Activated CD4-positive, alpha-beta memory T cell treated with anti-CD3 and anti-CD28 coated beads, Interleukin-2, amount 10 ng/mL, durations not matched to agents 7 days and 5 days (primary cell): ENCODE data around the gene BBS12. TPM values are rescaled to one million over a fixed set of nuclear protein-coding genes. Genes with fewer than 3 reads are reported as not detected.
A peak's percentile ranks its signal among the peaks of the same experiment; 100 is the strongest.

ENCODE experiments used
- CTCF ChIA-PET: fragments of 350-600 bp; sonication (Branson Sonifier 250); formaldehyde crosslinking; loops from one replicate; lab custom pipeline; 2021; ENCODE audit warnings: antibody characterized with exemption, inconsistent platforms; lab: Charles Lee
- POLR2A ChIA-PET: fragments of 350-600 bp; sonication (Branson Sonifier 250); formaldehyde crosslinking; loops from one replicate; lab custom pipeline; 2021; ENCODE audit warnings: antibody characterized with exemption; lab: Charles Lee
- DNase-seq: peaks from one replicate; pipeline ENCODE4 v3.0.0-alpha.2; 2020
- H3K27ac Mint-ChIP-seq: one replicate; pipeline ENCODE4 v1.8.0; 2021; ENCODE audit warnings: mild to moderate bottlenecking, mixed read lengths
- H3K27me3 Mint-ChIP-seq: one replicate; pipeline ENCODE4 v1.8.0; 2021; ENCODE audit warnings: mixed read lengths
- H3K36me3 Mint-ChIP-seq: one replicate; pipeline ENCODE4 v1.8.0; 2021; ENCODE audit warnings: low read depth, mixed read lengths
- H3K4me1 Mint-ChIP-seq: one replicate; pipeline ENCODE4 v1.8.0; 2021; ENCODE audit warnings: mixed read lengths
- H3K4me3 Mint-ChIP-seq: one replicate; pipeline ENCODE4 v1.8.0; 2021; ENCODE audit warnings: mild to moderate bottlenecking, mixed read lengths
- H3K9me3 Mint-ChIP-seq: one replicate; pipeline ENCODE4 v1.8.0; 2021; ENCODE audit warnings: mixed read lengths
- total RNA-seq, 2 experiments: library from RNA; stranded (reverse); gene quantifications; one replicate each; pipeline ENCODE4 v1.2.3, GENCODE V29; 2021

Gene BBS12
- total RNA-seq, 2 experiments from 2014 or later: 3.7 to 5.0 TPM

DNA sequence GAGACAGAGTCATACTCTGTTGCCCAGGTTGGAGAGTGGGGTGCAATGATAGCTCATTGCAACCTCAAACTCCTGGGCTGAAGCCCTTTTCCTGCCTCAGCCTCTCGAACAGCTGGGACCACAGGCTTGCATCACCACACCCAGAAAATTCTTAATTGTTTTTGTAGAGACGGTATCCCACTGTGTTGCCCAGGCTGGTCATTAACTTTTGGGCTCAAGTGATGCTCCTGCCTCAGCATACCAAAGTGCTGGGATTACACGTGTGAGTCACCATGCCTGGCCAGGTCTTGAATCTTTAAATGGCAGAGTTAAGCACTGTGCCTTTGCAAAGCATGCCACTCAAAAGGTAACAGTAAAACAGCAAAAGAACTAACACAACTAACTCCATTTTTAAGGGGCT lies 28.6 kb upstream of the BBS12 start:
- Mint-ChIP-seq H3K9me3 (no peaks in the 10 kb centered on the region), H3K27ac (no peak overlapping the region), H3K4me3 (no peak overlapping the region), H3K36me3 (peaks cover 7% of the 10 kb centered on the region), H3K27me3 (peaks cover 4% of the 10 kb centered on the region), H3K4me1 (peaks cover 57% of the 10 kb centered on the region)
- POLR2A ChIA-PET: no interaction called here
- no peak for DNase-seq
- CTCF ChIA-PET: interaction anchor here (1.8 to 2.8 kb wide), 2 partner anchors 14 to 28 kb away, joined by 5 to 8 read pairs; partner anchors contain the start of gene BBS12

DNA sequence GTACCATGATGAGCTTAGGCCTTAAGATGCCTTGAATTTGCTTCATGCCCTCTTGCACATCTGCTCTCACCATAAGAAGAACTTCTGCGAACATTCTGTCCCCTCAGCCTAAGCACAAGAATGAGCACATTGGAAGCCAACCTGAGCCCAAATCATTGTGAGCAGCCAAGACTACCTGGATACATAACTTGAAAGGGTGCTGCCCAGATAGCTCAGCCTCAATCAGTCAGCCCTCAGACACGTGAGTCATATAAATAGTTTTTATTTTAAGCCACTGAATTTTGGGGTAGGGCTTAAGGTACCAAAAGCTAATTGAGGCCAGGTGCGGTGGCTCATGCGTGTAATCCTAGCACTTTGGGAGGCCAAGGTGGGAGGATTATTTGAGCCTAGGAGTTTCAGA lies 27.5 kb upstream of the BBS12 start:
- ChIA-PET POLR2A (interaction anchor here (0.7 kb wide), 1 partner anchor 47 kb away, joined by 3 read pairs; no protein-coding TSS in a partner anchor), CTCF (interaction anchor here (1.8 to 2.8 kb wide), 2 partner anchors 13 to 27 kb away, joined by 5 to 8 read pairs; partner anchors contain the start of gene BBS12)
- Mint-ChIP-seq H3K27ac (peak overlapping the region; percentile 41), H3K9me3 (no peaks in the 10 kb centered on the region), H3K27me3 (peaks cover 4% of the 10 kb centered on the region), H3K36me3 (peaks cover 7% of the 10 kb centered on the region), H3K4me3 (no peak overlapping the region), H3K4me1 (peaks cover 57% of the 10 kb centered on the region)
- DNase-seq: no peak

DNA sequence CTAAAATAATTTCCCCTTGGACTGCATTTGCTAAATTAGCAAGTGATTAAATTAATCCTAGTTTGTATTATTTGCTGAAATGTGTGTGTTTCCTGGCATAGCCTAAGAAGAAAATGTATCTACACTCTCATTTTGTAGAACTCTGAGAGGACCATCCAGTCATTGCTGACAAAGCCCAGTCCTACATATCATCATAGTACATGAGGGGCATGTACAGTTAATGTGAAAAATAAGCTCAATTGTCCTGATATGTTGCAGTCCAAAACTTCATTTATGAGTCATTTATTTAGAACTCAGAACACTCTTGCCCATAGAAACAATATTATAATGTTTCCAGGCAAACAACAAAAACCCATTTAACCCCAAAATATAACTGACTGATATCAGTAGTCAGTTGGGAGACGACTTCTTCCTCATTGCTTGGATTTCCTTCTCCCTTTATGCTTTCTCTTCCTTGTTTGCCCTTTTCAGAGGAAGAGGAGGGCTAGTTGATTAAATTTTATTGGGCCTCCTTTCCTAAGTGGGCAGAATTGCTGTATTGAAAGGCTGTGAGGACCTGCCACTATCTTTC lies 26.9 kb upstream of the BBS12 start:
- peaks cover 60% of the 10 kb centered on the region for H3K4me1 Mint-ChIP-seq
- CTCF ChIA-PET: interaction anchor here (1.8 to 2.8 kb wide), 2 partner anchors 12 to 26 kb away, joined by 5 to 8 read pairs; partner anchors contain the start of gene BBS12
- no peaks in the 10 kb centered on the region for H3K9me3 Mint-ChIP-seq
- DNase-seq: no peak
- peak overlapping the region; percentile 66 for H3K27ac Mint-ChIP-seq
- H3K4me3 Mint-ChIP-seq: peak overlapping the region; percentile 8
- peaks cover 5% of the 10 kb centered on the region for H3K27me3 Mint-ChIP-seq
- H3K36me3 Mint-ChIP-seq: peaks cover 7% of the 10 kb centered on the region
- POLR2A ChIA-PET: no interaction called here

DNA sequence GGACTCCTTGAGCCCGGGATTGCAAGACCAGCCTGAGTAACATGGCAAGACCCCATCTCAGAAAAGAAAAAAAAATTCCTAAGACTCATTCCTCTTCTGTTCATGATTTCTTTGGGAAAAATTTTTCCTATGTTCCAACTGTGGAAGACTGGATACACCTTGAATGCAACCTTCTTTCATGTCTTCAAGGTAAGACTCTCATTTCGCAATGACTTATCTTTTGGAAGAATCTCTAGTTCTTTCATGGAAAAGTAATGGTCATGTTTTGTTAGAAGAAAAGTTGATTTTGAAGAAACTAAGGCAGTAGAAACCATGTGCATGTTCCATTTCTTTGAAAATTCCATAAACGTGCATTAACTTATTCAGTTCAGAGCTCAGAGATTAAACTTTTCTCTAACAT lies 26.0 kb upstream of the BBS12 start:
- Mint-ChIP-seq H3K9me3 (no peaks in the 10 kb centered on the region), H3K4me1 (peaks cover 59% of the 10 kb centered on the region), H3K27me3 (peaks cover 5% of the 10 kb centered on the region), H3K36me3 (peaks cover 7% of the 10 kb centered on the region), H3K27ac (peak overlapping the region; percentile 66), H3K4me3 (no peak overlapping the region)
- ChIA-PET CTCF (no interaction called here), POLR2A (no interaction called here)
- no peak for DNase-seq

- Mint-ChIP-seq H3K36me3 (peaks cover 7% of the 10 kb centered on the region), H3K4me3 (no peak overlapping the region), H3K27me3 (peaks cover 5% of the 10 kb centered on the region), H3K9me3 (no peaks in the 10 kb centered on the region), H3K4me1 (peaks cover 62% of the 10 kb centered on the region), H3K27ac (peak overlapping the region; percentile 71)
- ChIA-PET CTCF (interaction anchor here (0.9 kb wide), 1 partner anchor 91 kb away, joined by 4 read pairs; no protein-coding TSS in a partner anchor), POLR2A (interaction anchor here (0.7 kb wide), 1 partner anchor 11 kb away, joined by 3 read pairs; no protein-coding TSS in a partner anchor)
- no peak for DNase-seq
Measured at GRCh38 chr4:122707497-122707896, 25.0 kb upstream of the BBS12 start.

DNA sequence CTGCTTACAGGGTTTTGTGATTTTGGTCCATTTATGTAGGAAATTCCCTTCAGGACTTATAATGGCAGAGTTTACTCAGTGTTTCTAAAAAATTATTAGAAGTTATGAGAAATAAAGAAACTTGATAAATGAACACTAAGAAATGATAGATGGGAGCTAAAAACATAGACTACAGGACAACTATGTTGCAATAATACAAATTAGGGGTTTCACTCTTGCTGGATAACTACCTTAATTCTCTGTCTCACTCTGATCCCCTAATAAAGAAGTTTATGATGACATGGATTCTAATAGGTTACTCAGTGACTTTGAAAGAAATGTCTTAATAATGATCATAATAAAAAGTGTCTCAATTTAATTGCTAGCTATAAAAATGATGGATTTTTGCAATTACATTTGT lies 23.3 kb upstream of the BBS12 start:
- H3K27me3 Mint-ChIP-seq: peaks cover 5% of the 10 kb centered on the region
- H3K9me3 Mint-ChIP-seq: no peaks in the 10 kb centered on the region
- peaks cover 7% of the 10 kb centered on the region for H3K36me3 Mint-ChIP-seq
- DNase-seq: no peak
- ChIA-PET POLR2A (no interaction called here), CTCF (interaction anchor here (1.5 to 1.8 kb wide), 2 partner anchors 49 to 106 kb away, joined by 4 to 6 read pairs; no protein-coding TSS in a partner anchor)
- peaks cover 64% of the 10 kb centered on the region for H3K4me1 Mint-ChIP-seq
- no peak overlapping the region for H3K4me3 Mint-ChIP-seq
- no peak overlapping the region for H3K27ac Mint-ChIP-seq

GRCh38 chr4:122710434-122711308 lies 21.8 kb upstream of the BBS12 start:
- Mint-ChIP-seq H3K27ac (peak overlapping the region; percentile 51), H3K9me3 (no peaks in the 10 kb centered on the region), H3K27me3 (peaks cover 5% of the 10 kb centered on the region), H3K4me3 (peak overlapping the region; percentile 40), H3K4me1 (peaks cover 60% of the 10 kb centered on the region), H3K36me3 (no peaks in the 10 kb centered on the region)
- ChIA-PET POLR2A (interaction anchor here (1.1 kb wide), 2 partner anchors 50 to 53 kb away, joined by 3 read pairs; no protein-coding TSS in a partner anchor), CTCF (interaction anchor here (0.7 to 2.5 kb wide), 2 partner anchors 110 to 132 kb away, joined by 3 to 7 read pairs; no protein-coding TSS in a partner anchor)
- DNase-seq: no peak

GRCh38 chr4:122711919-122712318 lies 20.6 kb upstream of the BBS12 start:
- Mint-ChIP-seq H3K4me3 (no peak overlapping the region), H3K27me3 (peaks cover 5% of the 10 kb centered on the region), H3K27ac (no peak overlapping the region), H3K4me1 (peaks cover 55% of the 10 kb centered on the region), H3K36me3 (no peaks in the 10 kb centered on the region), H3K9me3 (no peaks in the 10 kb centered on the region)
- ChIA-PET CTCF (interaction anchor here (2.5 kb wide), 1 partner anchor 133 kb away, joined by 7 read pairs; no protein-coding TSS in a partner anchor), POLR2A (interaction anchor here (1.1 kb wide), 2 partner anchors 51 to 55 kb away, joined by 3 read pairs; no protein-coding TSS in a partner anchor)
- no peak for DNase-seq

- Mint-ChIP-seq H3K9me3 (no peaks in the 10 kb centered on the region), H3K4me3 (no peak overlapping the region), H3K4me1 (peaks cover 50% of the 10 kb centered on the region), H3K27me3 (peaks cover 5% of the 10 kb centered on the region), H3K27ac (peak overlapping the region; percentile 26), H3K36me3 (no peaks in the 10 kb centered on the region)
- ChIA-PET POLR2A (interaction anchor here (1.0 to 1.1 kb wide), 2 partner anchors 11 to 20 kb away, joined by 3 to 4 read pairs; no protein-coding TSS in a partner anchor), CTCF (interaction anchor here (1.2 to 2.5 kb wide), 2 partner anchors 55 to 134 kb away, joined by 4 to 7 read pairs; no protein-coding TSS in a partner anchor)
- DNase-seq: no peak
Measured at GRCh38 chr4:122712782-122713181, 19.7 kb upstream of the BBS12 start.

DNA sequence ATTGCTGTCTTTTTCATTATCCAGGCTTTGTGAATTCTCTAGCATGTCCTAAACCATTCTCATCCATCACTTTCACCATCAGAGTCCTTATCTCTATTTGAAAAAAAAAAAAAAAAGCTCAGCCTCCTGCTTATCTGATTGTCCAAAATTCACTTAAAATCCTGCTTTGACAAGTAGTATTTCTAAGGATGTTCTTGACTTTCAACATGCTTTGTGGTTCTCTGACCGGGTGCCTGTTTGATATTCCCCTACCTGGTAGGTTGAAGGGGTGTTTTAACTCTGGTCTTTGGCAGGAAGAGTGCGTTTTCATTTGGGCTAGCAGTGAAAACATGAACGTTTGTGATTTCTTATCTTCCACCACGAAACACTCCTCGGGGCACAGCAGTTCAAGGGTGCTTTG lies 17.3 kb upstream of the BBS12 start:
- peak overlapping the region; percentile 28 for H3K27ac Mint-ChIP-seq
- no peak for DNase-seq
- H3K4me3 Mint-ChIP-seq: no peak overlapping the region
- CTCF ChIA-PET: interaction anchor here (1.8 to 4.6 kb wide), 2 partner anchors 112 to 137 kb away, joined by 5 to 47 read pairs; no protein-coding TSS in a partner anchor
- peaks cover 5% of the 10 kb centered on the region for H3K27me3 Mint-ChIP-seq
- H3K36me3 Mint-ChIP-seq: no peaks in the 10 kb centered on the region
- POLR2A ChIA-PET: interaction anchor here (0.9 kb wide), 1 partner anchor 15 kb away, joined by 3 read pairs; no protein-coding TSS in a partner anchor
- no peaks in the 10 kb centered on the region for H3K9me3 Mint-ChIP-seq
- peaks cover 43% of the 10 kb centered on the region for H3K4me1 Mint-ChIP-seq

DNA sequence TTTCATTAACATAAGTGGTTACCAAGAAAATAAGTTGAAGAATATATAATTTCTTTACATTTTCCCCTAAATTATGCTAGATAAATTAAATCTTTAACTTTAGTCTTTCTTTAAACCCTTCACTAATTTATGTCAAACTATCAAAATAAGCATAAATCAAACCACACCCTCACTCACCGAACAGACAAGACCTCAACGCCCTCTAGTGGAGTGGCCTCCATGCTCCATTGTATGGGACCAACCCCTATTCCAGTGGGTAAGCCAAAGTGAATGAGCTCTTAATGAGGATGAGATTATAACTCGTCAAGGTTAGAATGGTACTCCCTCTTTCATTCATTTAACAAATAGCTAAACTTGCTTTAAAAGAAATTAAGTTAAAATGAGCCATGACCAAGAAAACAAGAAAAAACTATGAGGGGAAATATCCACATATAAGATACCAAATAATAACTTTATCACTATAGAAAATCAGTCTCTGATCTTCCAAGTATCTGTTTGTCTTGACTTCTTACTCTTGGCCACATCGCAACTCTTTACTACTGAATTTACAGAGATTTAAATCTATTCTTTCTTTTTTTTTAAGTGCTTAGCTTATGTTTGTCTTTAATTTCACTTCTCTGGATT lies 15.6 kb upstream of the BBS12 start:
- ChIA-PET POLR2A (interaction anchor here (1.0 kb wide), 1 partner anchor 15 kb away, joined by 3 read pairs; the partner anchor contains the start of gene BBS12), CTCF (interaction anchor here (0.5 to 4.6 kb wide), 33 partner anchors 10 to 817 kb away, joined by 3 to 47 read pairs (median 4); partner anchors contain the start of gene BBS12)
- DNase-seq: peak; percentile 77
- peaks cover 29% of the 10 kb centered on the region for H3K4me1 Mint-ChIP-seq
- H3K9me3 Mint-ChIP-seq: no peaks in the 10 kb centered on the region
- no peak overlapping the region for H3K27ac Mint-ChIP-seq
- H3K4me3 Mint-ChIP-seq: no peak overlapping the region
- H3K36me3 Mint-ChIP-seq: no peaks in the 10 kb centered on the region
- H3K27me3 Mint-ChIP-seq: no peaks in the 10 kb centered on the region

DNA sequence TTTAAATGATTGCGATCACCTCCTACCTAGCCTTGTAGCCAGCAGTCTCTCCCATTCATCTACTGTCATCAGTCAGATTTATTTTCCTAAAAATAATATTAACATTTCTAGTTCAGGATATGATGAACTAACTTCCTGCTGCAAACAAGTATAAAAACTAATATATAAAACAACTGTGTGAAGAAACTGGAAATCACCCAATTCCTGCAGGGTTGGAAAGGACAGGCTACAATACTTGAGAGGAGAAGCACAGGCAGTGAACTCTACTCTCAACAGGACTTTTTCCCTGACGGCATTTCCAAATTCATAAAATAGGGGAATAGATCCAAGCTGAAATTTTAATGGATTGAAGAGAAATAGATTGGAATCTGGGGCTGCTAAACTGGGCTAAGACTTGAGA lies 14.2 kb upstream of the BBS12 start:
- Mint-ChIP-seq H3K27me3 (no peaks in the 10 kb centered on the region), H3K9me3 (no peaks in the 10 kb centered on the region), H3K36me3 (no peaks in the 10 kb centered on the region), H3K4me3 (no peak overlapping the region), H3K27ac (no peak overlapping the region), H3K4me1 (peaks cover 18% of the 10 kb centered on the region)
- CTCF ChIA-PET: interaction anchor here (1.3 to 4.6 kb wide), 7 partner anchors 14 to 212 kb away, joined by 3 to 47 read pairs (median 5); no protein-coding TSS in a partner anchor
- no peak for DNase-seq
- POLR2A ChIA-PET: no interaction called here
